ENCODE data around the gene DCST1.

DCST1 gene

DNA sequence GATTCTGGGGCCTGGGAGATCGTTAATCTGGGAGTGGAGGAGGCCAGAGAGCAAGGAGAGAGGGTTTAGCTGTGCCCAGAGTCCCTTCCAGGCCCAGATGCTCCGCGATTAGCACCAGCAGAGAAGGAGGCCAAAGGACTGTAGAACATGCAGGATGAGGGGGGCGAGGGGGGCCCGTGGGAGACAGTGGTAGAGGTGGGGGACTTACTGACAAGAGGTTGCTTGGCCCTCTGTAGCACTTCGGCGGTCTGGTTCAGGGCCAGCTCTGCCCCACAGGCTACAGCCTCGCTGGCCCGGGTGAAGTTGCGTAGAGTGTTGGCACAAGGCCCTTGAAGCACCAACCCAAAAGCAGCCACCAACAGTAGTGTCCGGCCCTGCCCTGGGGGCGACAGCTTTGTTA, 738 bp upstream of the DCST1 start:
- DNase-seq (ENCODE audit: low spot score) = no peak

DNA sequence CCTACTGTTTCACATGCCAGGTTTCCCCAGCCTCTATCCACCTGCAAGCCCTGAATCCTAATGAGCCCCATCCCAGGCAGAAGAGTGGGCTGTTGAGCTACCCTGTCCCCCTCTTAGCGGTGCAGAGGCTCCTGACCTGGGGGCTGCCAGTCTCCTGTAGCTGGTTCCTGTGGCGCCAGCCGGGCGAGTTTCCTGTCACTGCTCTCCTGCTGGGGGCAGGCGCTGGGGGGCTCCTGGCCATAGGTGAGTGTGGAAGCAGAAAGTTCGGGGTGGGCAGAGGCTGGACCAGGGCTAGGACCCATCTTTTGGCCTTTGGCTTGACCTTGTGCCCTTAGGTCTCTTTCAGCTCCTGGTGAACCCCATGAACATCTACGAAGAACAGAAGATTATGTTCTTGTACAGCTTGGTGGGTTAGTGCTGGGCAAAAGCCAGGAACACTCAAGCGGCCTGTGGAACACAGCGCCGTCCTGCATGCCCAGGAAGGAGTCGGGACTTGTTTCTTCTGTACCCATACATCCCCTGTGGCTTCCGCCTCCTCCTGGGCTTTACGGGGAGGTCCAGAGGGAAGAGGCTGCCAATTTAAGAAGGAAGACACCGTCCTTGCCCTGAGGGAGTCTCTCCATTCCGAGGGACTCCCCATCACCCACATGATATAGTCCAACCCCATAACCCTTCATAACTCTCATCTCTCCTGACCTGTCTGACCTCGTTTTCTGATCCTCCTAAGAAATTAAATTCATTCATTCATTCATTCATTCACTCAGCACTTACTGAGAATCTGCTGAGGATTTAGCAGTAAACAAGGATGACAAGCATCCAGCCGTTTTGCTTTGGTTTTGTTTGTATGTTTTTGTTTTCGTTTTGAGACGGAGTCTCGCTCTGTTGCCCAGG, 939 bp downstream of the DCST1 start:
- no peak for DNase-seq (ENCODE audit: low spot score)

DNA sequence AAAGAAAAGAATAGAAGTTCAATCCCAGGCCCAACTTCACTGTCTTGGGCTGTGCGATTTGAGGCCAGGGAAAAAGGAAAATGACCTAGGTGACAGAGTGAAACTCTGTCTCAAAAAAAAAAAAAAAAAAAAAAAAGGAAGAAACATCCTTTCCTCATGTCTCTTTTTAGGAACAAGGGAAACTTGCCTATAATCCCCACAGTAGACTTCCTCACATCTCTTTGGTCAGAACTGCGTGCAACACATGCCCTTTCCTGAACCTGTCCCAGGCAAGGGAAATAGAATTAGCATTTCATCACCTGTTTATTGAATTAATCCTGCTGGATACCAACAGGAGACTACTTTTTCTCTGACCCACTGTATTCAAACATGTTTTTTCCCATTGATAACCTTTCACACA, 2.3 kb downstream of the DCST1 start:
- no peak for DNase-seq (ENCODE audit: low spot score)

DNA sequence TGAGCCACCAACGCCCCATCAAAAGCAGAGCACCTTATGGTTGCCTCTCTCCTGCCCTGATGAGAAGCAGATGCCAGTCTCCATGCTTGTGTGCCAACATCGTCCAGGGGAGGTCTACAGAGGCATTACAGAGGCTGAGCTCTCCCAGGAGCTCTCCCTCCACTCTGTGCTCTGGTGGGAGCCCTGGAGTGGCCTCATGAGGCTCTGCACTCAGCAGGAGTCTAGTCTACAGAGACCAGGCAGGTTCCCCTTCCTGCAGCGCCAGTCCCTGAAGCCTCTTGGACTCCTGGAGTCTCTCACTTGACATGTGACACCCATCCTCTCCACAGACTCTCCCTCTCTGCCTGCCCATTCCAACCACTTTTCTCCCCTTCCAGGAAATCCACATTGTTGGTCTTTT, 3.4 kb downstream of the DCST1 start:
- no peak for DNase-seq (ENCODE audit: low spot score)

DNA sequence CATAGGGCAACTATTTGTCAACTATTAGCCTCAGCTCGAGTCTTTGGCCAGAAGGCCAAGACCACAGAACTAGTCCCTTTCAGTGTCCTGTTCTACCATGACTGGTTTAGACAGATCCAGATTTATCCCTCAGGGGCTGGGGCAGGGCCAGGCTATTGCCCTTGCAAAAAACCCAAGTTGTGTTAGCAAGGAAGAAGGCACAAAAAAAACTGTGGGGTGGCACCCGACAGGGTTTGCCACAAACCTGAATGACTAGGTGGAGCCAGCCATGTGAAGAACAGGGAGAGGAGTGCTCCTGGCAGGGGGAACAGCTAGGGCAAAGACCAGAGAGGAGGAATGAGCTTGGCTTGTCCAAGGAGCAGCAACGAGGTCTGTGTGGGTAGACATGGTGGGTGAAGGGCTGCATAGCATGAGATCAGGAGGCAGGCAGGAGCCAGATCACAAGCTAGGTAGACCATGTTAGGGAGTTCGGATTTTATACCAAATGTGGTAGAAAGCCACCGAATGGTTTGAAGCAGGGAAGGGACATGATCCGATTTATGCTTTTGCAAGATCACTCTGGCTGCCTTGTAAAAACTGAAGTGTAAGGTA, 4.3 kb downstream of the DCST1 start:
- no peak for DNase-seq (ENCODE audit: low spot score)

DNA sequence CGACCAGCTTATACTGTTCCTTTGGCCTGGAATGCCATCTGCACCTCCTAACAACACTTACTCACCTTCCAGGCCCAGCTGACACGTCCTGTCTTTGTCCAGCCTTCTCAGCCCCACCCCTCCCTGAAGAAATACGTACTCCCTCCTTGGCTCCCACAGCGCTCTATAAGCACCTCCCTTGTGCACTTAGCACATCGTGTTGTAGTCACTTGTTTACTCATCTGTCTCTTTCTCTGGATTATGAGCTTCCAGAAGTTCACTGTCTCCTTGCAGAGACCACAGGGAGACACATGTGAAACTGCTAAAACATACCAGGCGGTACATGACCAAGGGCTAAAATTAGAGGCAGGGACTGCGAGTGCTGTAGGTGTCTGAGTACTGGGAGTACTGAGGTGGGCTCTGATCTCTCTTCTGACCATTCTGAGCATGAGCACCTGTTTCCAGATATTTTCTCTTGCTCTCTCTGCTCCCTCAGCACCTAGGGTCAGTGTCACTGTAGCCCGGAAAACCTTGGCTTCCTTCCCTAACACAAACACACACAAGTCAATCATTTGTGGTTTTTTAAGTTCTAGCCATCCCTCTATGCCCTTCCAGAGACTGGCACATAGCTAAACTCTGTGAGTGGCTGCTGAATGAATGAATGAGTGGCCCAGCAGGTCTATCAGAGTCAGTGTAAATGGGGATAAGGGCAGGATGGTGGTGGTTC, 5.1 kb downstream of the DCST1 start:
- DNase-seq (ENCODE audit: low spot score) = no peak

DNA sequence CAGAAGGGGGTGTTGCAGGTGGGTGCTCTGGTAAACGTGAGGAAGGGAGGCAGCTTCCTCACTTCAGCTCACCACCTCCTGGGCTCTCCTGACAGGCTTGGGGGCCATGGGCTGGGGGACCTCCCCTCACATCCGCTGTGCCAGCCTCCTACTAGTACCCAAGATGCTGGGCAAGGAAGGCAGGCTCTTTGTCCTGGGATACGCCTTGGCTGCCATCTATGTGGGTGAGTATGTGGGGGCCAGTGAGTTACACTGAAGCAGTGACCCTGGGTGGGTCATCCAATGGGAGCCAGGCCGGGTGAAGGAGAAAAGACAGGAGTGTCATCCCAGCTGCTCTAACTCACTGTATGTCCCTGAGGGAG, 5.7 kb downstream of the DCST1 start:
- DNase-seq (ENCODE audit: low spot score) = no peak

DNA sequence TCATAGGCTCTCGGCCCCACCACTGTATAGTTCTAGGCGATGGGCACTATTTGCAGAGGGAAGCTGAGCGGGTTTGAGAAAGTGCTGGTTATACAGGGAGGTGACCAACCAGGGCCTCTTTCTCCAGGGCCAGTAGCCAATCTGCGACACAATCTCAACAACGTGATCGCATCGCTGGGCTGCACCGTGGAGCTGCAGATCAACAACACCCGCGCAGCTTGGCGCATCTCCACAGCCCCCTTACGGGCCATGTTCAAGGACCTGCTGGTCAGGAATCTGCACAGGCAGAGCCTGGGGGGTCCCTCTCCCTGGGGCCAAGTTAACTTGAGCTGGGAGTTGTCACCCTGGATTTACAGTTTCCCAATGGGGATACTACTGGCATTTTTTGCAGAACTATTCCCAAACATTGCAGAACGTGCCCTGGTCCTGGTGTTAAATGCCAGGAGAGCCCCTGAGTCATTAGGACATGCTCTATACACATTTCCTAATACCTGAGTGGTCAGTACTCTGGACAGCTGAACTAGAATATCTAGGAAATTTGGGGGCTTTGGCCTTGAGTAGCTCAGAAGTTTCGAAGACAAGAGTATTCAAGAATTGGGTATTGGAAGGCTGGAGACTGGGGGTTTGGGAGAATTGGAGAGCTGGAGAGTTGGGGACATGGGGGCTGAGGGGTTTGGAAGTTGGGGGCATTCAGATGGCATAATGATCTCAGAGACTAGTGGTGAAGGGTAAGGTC, 6.9 kb downstream of the DCST1 start:
- DNase-seq (ENCODE audit: low spot score) = no peak

DNA sequence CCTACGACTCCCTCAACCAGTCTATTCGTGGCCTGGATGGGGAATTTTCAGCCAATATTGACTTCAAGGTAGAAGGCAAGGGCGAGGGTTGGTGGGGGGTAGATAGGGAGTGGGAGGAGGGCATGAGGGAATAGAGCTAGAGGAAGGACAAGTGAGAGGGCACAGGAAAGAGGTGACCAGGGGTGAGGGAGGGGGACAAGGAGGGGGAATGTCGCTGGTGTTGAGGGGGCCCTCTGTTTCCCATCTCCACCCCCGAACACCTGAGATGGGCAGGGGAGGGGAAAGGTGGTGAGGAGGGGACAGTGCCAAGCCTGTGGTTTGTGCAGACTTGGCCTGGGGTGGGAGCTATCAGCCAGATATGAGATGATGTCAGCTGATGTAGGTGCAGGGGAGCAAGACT, 9.2 kb downstream of the DCST1 start:
- no peak for DNase-seq (ENCODE audit: low spot score)

DNA sequence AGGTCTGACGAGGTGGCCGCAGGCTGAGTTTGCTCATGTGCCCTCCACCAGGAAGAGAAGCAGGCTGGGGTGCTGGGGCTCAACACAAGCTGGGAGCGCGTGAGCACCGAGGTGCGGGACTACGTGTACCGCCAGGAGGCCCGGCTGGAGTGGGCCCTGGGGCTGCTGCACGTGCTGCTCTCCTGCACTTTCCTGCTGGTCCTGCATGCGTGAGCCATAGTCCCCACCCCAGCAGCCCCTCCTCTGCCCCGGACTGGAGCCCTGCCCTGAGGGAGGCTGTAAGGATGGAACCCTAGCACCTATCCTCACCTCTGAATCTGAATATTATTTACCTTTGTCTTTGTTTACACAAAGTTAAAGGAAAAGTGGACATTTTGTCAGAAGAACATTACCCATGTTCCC, 9.7 kb downstream of the DCST1 start:
- DNase-seq (ENCODE audit: low spot score) = no peak

DNA sequence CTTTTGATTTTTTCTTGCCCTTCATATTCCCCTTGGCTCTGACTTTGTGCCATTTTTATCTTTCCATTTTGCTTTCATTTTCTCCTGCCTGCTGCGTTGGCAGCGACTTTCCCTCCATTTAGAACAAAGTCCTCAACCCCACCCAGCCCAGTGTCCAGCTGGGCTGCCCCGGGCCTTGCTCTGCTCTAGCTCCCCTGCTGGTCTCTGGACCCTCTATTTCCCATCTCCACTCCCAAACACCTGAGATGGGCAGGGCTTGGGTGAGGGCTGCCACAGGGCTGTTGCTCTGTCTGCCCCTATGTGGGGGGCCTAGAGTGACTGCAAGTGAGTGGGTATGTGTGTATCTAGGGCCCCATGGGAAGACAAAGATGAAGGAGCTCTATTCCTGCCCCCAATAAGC, 10.2 kb downstream of the DCST1 start:
- DNase-seq (ENCODE audit: low spot score) = no peak

DNA sequence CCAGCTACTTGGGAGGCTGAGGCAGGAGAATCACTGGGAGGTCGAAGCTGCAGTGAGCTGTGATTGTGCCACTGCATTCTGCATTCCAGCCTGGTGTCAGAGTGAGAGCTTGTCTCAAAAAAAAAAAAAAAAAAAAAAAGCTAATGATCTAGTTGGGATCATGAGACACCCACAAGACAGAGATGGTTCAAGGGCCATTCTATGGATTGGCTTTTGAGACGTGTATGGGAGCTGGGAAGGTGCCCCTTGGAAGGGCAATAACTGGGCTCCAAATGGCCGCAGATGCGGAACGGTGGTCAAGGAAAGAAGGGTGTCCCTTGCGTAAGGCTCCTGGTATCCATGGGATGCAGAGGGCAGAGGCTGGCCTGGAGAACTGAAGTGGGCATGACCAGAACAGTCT, 10.7 kb downstream of the DCST1 start:
- DNase-seq (ENCODE audit: low spot score) = no peak

DNA sequence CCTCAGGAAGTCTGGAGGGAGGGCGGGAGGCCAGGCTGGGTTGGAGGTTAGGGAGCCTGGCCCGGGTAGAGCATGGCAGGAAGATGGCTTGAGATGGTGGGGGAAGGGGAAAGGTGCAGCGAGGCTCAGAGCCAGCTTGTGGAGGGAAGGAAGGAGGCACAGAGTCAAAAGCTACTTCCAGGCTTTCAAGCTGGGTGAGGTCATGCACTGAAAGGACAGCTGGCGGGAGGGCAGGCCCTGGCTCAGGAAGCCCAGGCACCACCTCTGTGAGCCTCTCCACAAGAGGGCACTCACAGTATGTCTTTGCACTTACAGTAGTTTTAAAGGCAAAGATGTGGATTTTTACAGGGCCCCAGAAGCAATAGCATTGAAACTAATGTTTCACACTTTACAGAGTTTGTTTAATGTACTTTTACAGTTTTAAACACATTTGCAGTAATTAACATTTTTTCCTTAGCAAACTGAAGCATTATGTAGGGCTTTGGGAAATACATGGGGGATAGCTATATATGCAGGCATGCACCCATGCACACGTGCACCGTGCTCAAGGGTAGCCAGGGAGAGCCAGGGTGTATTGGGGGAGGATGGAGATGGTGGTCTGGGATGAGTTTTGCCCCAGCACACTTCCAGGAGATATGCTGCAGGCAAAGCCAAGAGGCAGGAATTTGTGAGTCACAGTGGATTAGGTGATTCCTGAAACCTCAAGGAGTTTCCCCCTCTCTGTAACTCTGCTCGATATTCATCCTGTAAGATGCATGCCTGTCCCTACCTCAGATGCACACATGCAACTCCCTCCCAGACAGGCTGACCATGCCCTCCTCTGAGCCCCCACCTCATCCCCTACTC, 11.4 kb downstream of the DCST1 start:
- no peak for DNase-seq (ENCODE audit: low spot score)

DNA sequence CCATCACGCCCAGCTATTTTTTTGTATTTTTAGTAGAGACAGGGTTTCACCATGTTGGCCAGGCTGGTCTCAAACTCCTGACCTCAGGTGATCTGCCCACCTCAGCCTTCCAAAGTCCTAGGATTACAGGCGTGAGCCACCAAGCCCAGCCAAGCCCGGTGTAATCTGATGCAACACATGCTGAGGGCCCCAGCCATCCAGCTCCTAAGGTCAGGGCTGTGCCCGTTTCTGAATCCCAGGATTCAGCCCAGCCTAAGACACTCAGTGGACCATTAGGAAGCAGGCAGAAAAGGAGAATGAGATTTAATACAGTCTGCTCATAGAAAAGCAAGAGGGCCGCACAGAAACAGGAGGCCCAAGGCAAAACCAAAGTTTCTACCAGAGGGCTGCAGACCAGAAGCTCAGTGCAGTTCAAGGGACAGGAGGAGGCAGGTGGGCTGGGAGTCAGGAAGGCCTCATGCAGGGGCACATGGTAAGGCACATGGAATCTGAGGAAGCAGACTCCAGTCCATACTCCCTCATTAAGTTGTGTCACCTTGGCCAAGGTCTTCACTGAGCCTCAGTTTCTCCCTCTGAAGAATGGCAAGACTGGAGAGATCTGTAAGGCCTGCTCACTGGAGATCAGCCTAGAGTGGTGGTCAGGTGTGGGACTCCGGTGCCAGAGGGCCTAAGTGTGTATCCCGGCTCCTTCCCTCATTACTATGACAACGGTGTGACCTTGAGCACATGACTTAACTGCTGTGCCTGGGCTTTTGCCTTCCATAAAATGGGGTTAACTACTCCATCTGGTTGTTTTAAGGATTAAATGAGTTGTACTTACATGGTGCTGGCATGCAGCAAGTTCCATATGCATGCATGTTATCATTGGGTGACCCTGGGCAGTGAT, 15.1 kb downstream of the DCST1 start:
- no peak for DNase-seq (ENCODE audit: low spot score)

DNA sequence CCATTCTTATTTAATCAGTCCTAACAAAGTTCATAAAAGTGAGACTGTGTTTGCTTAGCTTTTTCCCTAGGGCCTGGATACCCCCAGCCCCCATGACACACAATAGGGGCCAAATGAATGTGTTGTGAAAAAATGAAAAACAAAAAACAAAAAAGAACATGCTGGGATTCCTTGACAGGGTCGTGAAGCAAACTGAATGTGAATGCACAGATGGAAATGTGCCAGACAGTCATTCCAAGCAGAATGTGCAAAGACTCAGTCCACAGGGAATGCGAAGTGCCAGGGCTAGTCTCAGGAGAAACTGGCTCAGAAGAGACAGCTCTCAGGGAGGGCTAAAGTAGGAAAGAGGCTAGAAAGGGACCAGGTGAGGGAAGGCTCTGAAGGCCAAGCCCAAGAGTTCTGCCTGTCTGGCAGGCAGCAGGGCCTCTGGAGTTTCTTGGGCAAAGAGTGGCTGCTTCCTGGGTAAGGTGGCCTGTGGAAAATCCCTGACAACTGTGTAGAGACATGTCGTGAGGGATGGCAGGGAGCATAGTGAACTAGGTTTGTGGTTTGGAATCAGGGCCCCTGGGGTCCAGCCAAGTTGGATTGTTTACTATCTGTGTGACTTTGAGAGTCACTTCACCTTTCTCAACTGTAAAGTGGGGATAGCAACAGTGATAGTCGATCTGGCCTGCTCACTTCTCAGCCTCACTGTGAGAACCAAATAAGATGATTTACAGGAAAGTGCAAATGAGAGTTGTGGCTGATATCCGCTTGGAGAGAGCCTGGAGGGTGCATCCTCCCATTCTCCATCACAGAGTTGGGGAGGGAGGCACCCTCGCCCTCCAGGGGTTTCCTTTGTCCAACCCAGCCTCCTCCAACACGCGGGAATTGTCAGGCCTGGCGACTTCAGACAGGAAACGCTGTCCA, 16.3 kb downstream of the DCST1 start:
- DNase-seq (ENCODE audit: low spot score) = no peak

DNA sequence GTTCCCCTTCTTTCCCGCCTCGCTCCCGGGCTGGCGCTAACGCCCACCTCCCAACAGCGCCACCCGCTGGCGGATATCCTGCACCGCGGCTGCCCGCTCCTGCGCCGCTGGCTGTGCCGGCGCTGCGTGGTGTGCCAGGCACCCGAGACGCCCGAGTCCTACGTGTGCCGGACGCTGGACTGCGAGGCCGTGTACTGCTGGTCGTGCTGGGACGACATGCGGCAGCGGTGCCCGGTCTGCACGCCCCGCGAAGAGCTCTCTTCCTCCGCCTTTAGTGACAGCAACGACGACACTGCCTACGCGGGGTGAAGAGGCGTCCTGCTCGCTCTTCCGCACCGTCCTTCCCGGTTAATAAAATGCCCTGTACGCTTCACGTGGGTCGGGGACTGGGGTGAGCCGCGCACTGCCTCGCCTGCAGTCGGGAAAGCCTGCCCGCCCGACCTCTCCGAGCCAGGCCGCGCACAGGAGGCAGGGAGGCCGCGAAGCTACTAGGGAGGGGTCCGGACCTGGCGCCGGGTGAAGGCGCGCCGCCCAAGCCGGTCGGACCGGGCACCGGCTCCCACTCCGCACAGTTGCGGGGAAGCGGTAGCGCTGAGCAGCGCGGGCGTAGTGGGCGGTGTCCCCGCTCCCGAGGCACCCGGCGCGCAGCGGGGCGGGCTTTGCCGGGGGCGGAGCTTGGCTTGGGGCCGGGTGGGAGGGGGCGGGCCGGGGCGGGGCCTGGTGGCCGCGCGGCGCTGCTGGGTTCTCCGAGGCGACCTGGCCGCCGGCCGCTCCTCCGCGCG, 17.1 kb downstream of the DCST1 start, which contains the start of gene ADAM15:
ADAM15 (plus strand) TSS at position 757 of the 782 bp plus-strand sequence. CDS start 71 bp downstream, outside the sequence.
- peak; percentile 91 for DNase-seq (ENCODE audit: low spot score)

DNA sequence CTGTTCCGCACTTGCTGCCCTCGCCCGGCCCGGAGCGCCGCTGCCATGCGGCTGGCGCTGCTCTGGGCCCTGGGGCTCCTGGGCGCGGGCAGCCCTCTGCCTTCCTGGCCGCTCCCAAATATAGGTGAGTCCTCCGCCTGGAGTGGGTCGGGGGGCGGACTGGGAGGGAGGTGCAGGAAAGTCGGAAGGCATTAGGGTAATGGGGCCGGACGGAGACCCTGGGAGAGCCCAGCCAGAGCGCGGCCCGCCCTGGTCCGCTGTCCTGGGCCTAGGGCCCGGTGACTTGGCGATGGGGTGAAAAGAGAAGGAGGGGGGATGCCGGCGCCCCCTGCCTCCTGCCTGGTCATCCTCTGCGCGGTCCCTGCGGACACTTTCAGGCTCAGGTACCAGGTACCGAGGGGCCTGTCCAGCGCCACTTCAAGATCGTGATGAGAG, 17.7 kb downstream of the DCST1 start:
- DNase-seq (ENCODE audit: low spot score) = no peak

DNA sequence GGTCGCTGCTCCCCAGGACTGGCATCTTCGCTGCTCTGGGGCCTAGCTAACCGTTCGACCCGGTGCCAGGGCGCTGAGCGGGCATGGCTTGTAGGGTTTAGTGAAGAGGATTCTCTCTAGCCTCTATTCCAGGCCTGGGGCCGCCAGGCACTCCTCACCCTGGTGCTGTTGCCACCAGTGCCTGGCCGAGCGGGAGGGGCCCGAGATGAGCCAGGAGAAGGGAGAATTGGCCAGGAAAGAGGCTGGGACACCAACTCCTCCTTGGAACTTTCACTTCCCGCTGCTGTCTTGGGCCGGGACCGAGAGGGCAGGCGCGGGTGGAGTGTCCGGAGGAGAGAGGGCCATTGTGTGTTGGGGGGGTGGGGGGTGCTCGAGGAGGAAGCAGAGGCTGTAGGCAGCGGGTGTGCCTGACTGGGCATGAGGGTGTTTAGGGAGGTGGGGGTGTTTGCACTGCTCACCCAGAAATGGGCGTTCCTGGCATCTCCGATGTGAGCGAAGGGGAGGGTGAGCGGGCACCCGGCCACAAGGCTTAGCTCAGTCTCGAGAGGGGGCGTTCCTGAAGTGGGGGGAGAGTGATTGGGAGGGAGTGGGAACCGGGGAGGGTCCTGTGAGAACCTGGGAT, 18.3 kb downstream of the DCST1 start:
- DNase-seq (ENCODE audit: low spot score) = no peak
